CD4-positive, alpha-beta T cell treated with Interleukin-12 subunit alpha and Interleukin-12 subunit beta, for 1 hour (primary cell): ENCODE results near the gene METTL18.
"Not testable (repeated sequence)": the region's sequence is repeated elsewhere in the genome, so short reads cannot be mapped to it uniquely, and the experiment has no call there.

Experiments
- DNase-seq: peaks from one replicate; pipeline ENCODE4 v3.0.0-alpha.2; 2020

Gene METTL18

GRCh38 chr1:169794530-169795416 lies at the start of gene METTL18:
Gene METTL18, minus strand, starts transcription at chr1:169794907. Its CDS starts 1,212 bp downstream, at chr1:169793695.
- peak; percentile 94 for DNase-seq

- DNase-seq, result no peak
Observed at GRCh38 chr1:169838942-169839341, 44.2 kb upstream of the METTL18 start.

GRCh38 chr1:169836198-169836597 lies 41.5 kb upstream of the METTL18 start:
- no peak for DNase-seq

GRCh38 chr1:169835647-169836046 lies 40.9 kb upstream of the METTL18 start:
- no peak for DNase-seq

GRCh38 chr1:169834869-169835268 lies 40.2 kb upstream of the METTL18 start:
- DNase-seq, result no peak

GRCh38 chr1:169833179-169833901 lies 38.6 kb upstream of the METTL18 start:
- no peak for DNase-seq

GRCh38 chr1:169829671-169830070 lies 35.0 kb upstream of the METTL18 start:
- DNase-seq, result no peak

- no peak for DNase-seq
Observed at GRCh38 chr1:169824153-169824552, 29.4 kb upstream of the METTL18 start.

DNA sequence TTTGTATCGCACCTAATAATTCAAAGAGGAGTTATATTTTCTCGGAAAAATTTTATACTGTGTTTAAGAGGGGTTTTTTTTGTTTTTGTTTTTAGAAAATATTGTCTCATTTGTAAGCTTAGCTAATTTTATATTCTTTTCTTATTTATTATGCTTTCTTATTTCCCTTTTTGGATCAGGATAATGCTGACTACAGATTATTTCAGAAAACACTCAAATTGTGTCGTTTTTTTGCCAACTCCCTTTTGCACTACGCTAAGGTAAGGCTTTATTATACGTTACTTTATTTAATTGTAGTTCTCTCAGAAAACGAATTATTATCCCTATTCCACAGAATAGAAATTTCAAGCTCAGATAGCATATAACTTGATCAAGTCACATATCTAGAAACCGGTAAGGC lies 26.8 kb upstream of the METTL18 start:
- no peak for DNase-seq

GRCh38 chr1:169816617-169817016 lies 21.9 kb upstream of the METTL18 start:
- DNase-seq, result no peak

DNA sequence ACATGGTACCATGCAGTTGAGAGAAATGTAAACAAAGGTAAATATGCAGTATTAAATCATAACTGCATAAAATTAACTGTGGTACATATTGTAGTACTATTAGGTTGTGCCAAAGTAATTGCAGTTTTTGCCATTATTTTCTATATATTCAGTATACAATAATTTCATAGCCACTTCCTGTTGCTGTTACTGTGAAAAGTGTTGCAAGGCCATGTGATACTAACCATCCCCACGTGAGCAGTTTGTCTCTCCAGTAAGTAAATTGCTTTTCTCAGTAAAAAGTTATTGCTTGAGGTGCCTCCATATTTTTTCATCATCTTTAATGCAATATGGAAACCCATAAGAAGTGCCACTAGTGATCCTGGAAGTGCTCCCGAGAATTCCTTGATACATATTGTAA lies 19.6 kb upstream of the METTL18 start:
- no peak for DNase-seq

DNA sequence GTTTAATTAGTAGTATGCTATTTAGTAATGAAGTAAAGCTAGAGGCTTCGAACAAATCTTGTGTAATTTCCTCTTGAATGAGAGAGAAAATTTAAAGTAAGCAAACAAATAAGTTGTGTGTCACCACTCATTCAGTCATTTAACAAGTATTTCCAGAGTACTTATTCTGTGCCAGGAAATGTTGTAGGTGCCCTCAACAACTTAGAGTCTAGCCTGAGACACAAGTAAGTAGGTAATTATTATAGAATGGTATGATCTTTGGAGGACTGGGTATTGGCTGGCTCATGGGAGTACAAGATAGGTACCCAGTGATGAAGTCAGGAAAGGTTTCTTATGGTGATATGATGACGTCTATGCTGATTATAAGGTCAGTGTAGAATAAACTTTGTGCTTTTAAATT lies 17.4 kb upstream of the METTL18 start:
- no peak for DNase-seq

GRCh38 chr1:169811418-169812035 lies 16.8 kb upstream of the METTL18 start:
- not testable (repeated sequence) for DNase-seq

GRCh38 chr1:169809370-169810095 lies 14.8 kb upstream of the METTL18 start:
- peak; percentile 54 for DNase-seq

GRCh38 chr1:169804941-169805340 lies 10.2 kb upstream of the METTL18 start:
- no peak for DNase-seq

DNA sequence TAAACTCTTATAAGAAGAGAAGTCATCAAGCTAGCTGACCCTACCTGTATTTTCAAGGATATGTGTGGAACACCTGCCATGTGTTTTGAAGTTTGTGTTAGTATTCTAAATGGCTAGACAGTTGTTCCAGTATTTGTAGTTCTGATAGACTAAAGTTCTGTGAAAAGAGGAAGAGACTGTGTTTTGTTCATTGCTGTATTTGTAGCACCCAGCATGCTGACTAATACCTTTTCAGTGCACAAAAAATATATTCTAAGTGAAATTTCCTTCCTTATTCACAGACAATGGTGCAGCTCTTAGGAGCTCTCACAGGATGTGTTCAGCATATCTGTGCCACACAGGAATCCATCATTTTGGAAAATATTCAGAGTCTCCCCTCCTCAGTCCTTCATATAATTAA lies 8.2 kb upstream of the METTL18 start:
- no peak for DNase-seq

DNA sequence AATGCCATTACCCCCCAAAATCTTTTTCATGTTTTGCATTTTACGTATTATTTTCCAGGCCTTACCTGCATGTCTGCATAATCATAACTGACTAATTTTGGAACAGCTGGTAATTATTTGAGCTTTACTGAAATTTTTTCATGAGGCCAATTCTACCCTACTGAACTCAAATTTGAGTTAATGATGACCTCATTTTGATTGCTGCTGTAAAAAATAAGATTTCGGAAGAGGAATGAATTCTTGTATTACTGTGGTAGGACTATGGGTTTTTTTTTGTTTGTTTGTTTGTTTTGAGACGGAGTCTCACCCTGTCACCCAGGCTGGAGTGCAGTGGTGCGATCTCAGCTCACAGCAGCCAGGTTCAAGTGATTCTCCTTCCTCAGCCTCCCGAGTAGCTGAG lies 2.6 kb upstream of the METTL18 start:
- DNase-seq, result no peak

- DNase-seq, result no peak
Observed at GRCh38 chr1:169796274-169796810, 1.6 kb upstream of the METTL18 start.

DNA sequence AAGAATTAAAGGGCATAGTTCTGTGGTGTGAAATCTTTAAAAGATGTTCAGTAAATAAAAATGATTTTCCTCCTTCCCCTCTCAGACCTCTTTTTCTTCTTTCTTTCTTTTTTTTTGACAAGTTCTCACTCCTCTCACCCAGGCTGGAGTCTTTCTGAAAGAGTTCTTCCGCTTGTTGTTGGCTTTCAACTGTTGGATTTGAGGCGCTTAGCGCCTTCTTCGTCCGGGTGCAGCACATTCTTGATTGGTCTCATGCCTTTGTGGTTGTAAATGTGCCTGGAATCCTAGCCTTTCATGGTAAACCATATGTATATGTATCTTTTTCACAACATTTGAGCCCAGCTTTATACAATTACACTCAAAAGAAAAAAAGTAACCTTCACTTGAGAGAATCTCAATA lies 980 bp upstream of the METTL18 start:
- DNase-seq, result peak; percentile 20

- no peak for DNase-seq
Observed at GRCh38 chr1:169793730-169794129, 977 bp downstream of the METTL18 start.

DNA sequence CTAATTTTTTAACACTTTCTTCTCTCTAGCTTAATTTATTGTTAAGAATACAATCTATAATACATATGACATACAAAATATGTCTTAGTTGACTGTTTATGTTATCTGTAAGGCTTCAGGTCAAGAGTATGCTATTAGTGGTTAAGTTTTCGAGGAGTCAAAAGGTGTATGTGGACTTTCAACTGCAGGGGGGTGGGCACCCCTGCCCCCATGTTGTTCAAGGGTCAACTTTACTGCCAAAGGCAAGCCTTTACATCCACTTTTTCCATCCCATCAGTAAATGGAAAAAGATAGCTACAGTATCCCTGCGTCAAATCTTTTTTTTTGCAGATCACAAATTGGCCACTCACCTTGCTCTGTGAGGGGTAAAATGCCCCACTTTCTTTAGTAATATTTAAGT lies 6.3 kb downstream of the METTL18 start:
- no peak for DNase-seq

- no peak for DNase-seq
Observed at GRCh38 chr1:169786974-169787373, 7.7 kb downstream of the METTL18 start.

GRCh38 chr1:169785267-169785666 lies 9.4 kb downstream of the METTL18 start:
- DNase-seq, result no peak
